HUES6 (cell line): ENCODE data around the gene DOC2B.

Source experiments
- H3K27ac ChIP-seq: 2 replicates; pipeline ENCODE4 v1.7.0; 2013; ENCODE audit warnings: low read depth, mild to moderate bottlenecking, low read length, inconsistent platforms
- H3K27me3 ChIP-seq: 2 replicates; pipeline ENCODE4 v1.6.1; 2013; ENCODE audit warnings: low read length; ENCODE audit not compliant: control insufficient read depth, insufficient read depth
- H3K36me3 ChIP-seq: 2 replicates; pipeline ENCODE4 v1.6.1; 2013; ENCODE audit warnings: low read length; ENCODE audit not compliant: control insufficient read depth, insufficient read depth
- H3K4me1 ChIP-seq: 2 replicates; pipeline ENCODE4 v1.6.1; 2013; ENCODE audit warnings: low read length; ENCODE audit not compliant: control insufficient read depth, insufficient read depth
- H3K4me3 ChIP-seq: 2 replicates; pipeline ENCODE4 v1.5.1; 2013; ENCODE audit warnings: low read depth, low read length
- H3K9ac ChIP-seq: one replicate; pipeline ENCODE4 v1.6.1; 2013; ENCODE audit warnings: mild to moderate bottlenecking, low read length
- H3K9me3 ChIP-seq: 2 replicates; pipeline ENCODE4 v1.6.1; 2013; ENCODE audit warnings: low read depth, low read length; ENCODE audit not compliant: control insufficient read depth, insufficient read depth

Gene DOC2B

GRCh38 chr17:147796-148740 is 33.4 kb downstream of the DOC2B start:
- no peaks in the 10 kb centered on the region for H3K36me3 ChIP-seq
- no peak overlapping the region for H3K9ac ChIP-seq
- no peak overlapping the region for H3K4me3 ChIP-seq
- no peaks in the 10 kb centered on the region; the same call in 1 of the 2 replicates for H3K27me3 ChIP-seq
- H3K9me3 ChIP-seq: no peaks in the 10 kb centered on the region
- no peak overlapping the region for H3K27ac ChIP-seq
- no peaks in the 10 kb centered on the region for H3K4me1 ChIP-seq

GRCh38 chr17:146983-147761 is 34.3 kb downstream of the DOC2B start:
- Histone ChIP-seq H3K9me3 (no peaks in the 10 kb centered on the region; the same call in 1 of the 2 replicates), H3K27me3 (no peaks in the 10 kb centered on the region; the same call in 1 of the 2 replicates), H3K36me3 (no peaks in the 10 kb centered on the region), H3K27ac (no peak overlapping the region), H3K9ac (no peak overlapping the region), H3K4me3 (no peak overlapping the region), H3K4me1 (no peaks in the 10 kb centered on the region)

- Histone ChIP-seq H3K27me3 (no peaks in the 10 kb centered on the region; the same call in 1 of the 2 replicates), H3K36me3 (no peaks in the 10 kb centered on the region), H3K9ac (no peak overlapping the region), H3K4me3 (no peak overlapping the region), H3K4me1 (no peaks in the 10 kb centered on the region), H3K27ac (no peak overlapping the region), H3K9me3 (no peaks in the 10 kb centered on the region; the same call in 1 of the 2 replicates)
Measured at GRCh38 chr17:146546-146945, 34.9 kb downstream of the DOC2B start.

GRCh38 chr17:145671-146541 is 35.5 kb downstream of the DOC2B start:
- Histone ChIP-seq H3K9me3 (no peaks in the 10 kb centered on the region; the same call in 1 of the 2 replicates), H3K27ac (no peak overlapping the region), H3K9ac (no peak overlapping the region), H3K36me3 (no peaks in the 10 kb centered on the region), H3K4me3 (no peak overlapping the region), H3K4me1 (no peaks in the 10 kb centered on the region), H3K27me3 (no peaks in the 10 kb centered on the region; the same call in 1 of the 2 replicates)

- Histone ChIP-seq H3K27me3 (no peaks in the 10 kb centered on the region; the same call in 1 of the 2 replicates), H3K4me3 (no peak overlapping the region), H3K4me1 (no peaks in the 10 kb centered on the region), H3K9me3 (no peaks in the 10 kb centered on the region; the same call in 1 of the 2 replicates), H3K9ac (no peak overlapping the region), H3K27ac (no peak overlapping the region), H3K36me3 (no peaks in the 10 kb centered on the region)
Measured at GRCh38 chr17:144936-145670, 36.3 kb downstream of the DOC2B start.

- no peaks in the 10 kb centered on the region for H3K36me3 ChIP-seq
- H3K9ac ChIP-seq: no peak overlapping the region
- no peaks in the 10 kb centered on the region; the same call in 1 of the 2 replicates for H3K9me3 ChIP-seq
- H3K4me1 ChIP-seq: no peaks in the 10 kb centered on the region
- H3K27ac ChIP-seq: no peak overlapping the region
- H3K4me3 ChIP-seq: no peak overlapping the region
- H3K27me3 ChIP-seq: no peaks in the 10 kb centered on the region; the same call in 1 of the 2 replicates
Measured at GRCh38 chr17:143785-144281, 37.6 kb downstream of the DOC2B start.

GRCh38 chr17:142876-143784 is 38.3 kb downstream of the DOC2B start:
- Histone ChIP-seq H3K9ac (no peak overlapping the region), H3K36me3 (no peaks in the 10 kb centered on the region), H3K9me3 (no peaks in the 10 kb centered on the region; the same call in 1 of the 2 replicates), H3K4me1 (no peaks in the 10 kb centered on the region), H3K27me3 (no peaks in the 10 kb centered on the region; the same call in 1 of the 2 replicates), H3K27ac (no peak overlapping the region), H3K4me3 (no peak overlapping the region)

GRCh38 chr17:142102-142661 is 39.3 kb downstream of the DOC2B start:
- no peaks in the 10 kb centered on the region; the same call in 1 of the 2 replicates for H3K9me3 ChIP-seq
- no peaks in the 10 kb centered on the region for H3K36me3 ChIP-seq
- no peaks in the 10 kb centered on the region for H3K4me1 ChIP-seq
- H3K9ac ChIP-seq: no peak overlapping the region
- H3K27ac ChIP-seq: no peak overlapping the region
- no peaks in the 10 kb centered on the region; the same call in 1 of the 2 replicates for H3K27me3 ChIP-seq
- H3K4me3 ChIP-seq: no peak overlapping the region
